Measurements from ENCODE around the gene SPEM3. TPM values are rescaled to one million over a fixed set of nuclear protein-coding genes. Genes with fewer than 3 reads are reported as not detected.
A peak's percentile ranks its signal among the peaks of the same experiment; 100 is the strongest.

SPEM3 gene
- total and polyA plus RNA-seq, 4 donors = not detected

DNA sequence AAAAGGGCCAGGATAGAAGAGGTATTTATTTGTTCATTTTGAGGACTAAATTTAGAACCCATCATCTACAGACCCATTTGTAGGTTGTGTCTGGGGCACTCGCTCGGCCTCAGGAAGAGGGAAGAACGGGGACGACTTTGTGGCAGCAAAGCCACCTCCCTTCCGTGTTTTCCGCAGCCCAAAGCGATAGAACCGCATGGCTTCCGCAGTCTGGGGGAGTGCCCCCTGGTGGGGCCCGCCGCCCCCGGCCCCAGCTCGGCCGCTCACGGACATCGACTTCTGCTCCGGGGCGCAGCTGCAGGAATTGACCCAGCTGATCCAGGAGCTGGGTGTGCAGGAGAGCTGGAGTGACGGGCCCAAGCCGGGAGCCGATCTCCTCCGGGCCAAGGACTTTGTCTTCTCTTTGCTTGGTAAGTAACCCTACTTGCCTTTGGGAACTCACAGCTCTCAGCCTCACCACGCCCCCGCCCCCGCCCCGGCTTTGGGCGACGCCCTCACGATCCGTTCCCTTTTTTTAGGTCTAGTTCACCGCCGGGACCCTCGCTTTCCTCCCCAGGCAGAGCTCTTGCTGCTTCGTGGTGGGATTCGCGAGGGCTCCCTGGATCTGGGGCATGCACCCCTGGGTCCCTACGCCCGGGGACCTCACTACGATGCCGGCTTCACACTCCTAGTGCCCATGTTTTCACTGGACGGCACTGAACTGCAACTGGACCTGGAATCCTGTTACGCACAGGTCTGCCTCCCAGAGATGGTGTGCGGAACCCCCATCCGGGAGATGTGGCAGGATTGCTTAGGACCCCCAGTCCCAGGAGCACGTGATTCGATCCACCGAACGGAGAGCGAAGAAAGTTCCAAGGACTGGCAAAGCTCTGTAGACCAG lies 7.3 kb downstream of the SPEM3 start (continued):
- TF ChIP-seq, protein P1, sequence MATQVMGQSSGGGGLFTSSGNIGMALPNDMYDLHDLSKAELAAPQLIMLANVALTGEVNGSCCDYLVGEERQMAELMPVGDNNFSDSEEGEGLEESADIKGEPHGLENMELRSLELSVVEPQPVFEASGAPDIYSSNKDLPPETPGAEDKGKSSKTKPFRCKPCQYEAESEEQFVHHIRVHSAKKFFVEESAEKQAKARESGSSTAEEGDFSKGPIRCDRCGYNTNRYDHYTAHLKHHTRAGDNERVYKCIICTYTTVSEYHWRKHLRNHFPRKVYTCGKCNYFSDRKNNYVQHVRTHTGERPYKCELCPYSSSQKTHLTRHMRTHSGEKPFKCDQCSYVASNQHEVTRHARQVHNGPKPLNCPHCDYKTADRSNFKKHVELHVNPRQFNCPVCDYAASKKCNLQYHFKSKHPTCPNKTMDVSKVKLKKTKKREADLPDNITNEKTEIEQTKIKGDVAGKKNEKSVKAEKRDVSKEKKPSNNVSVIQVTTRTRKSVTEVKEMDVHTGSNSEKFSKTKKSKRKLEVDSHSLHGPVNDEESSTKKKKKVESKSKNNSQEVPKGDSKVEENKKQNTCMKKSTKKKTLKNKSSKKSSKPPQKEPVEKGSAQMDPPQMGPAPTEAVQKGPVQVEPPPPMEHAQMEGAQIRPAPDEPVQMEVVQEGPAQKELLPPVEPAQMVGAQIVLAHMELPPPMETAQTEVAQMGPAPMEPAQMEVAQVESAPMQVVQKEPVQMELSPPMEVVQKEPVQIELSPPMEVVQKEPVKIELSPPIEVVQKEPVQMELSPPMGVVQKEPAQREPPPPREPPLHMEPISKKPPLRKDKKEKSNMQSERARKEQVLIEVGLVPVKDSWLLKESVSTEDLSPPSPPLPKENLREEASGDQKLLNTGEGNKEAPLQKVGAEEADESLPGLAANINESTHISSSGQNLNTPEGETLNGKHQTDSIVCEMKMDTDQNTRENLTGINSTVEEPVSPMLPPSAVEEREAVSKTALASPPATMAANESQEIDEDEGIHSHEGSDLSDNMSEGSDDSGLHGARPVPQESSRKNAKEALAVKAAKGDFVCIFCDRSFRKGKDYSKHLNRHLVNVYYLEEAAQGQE (IDR thresholded peaks at IDR 0.05) = no peak

DNA sequence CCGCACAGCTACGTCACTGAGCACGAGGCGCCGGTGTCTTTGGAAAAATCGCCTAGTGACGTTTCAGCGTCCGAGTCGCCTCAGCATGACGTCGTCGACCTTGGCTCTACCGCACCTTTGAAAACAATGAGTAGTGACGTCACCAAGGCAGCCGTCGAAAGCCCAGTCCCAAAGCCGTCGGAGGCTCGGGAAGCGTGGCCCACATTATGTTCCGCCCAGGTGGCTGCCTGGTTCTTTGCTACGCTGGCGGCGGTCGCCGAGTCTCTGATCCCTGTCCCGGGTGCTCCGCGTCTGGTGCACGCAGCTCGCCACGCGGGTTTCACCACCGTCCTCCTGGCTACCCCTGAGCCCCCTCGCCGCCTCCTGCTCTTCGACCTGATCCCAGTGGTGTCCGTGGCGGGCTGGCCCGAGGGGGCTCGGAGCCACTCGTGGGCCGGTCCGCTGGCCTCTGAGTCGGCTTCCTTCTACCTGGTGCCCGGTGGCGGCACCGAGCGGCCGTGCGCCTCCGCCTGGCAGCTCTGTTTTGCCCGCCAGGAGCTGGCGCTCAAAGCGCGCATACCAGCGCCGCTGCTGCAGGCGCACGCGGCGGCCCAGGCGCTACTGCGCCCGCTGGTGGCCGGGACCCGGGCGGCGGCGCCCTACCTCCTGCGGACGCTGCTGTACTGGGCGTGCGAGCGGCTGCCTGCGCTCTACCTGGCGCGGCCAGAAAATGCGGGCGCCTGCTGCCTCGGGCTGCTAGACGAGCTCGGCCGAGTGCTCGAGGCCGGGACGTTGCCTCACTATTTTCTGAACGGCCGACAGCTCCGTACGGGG lies 8.1 kb downstream of the SPEM3 start:
- H3K27ac ChIP-seq (ENCODE audit: low read depth in 1 of 2, low read length in 2 of 2) = peak overlapping the region; percentile 52 to 69
- no peaks in the 10 kb centered on the region for H3K9me3 ChIP-seq (ENCODE audit: control insufficient read depth in 4 of 4, low read length in 3 of 4)
- WGBS = 7% methylated on average over 92 of the region's 92 CpGs
- DNase-seq (ENCODE audit: low spot score) = peak; percentile 77
- H3K27me3 ChIP-seq (ENCODE audit: control insufficient read depth in 4 of 4, insufficient read depth in 4 of 4, low read length in 3 of 4) = peaks cover 0 to 3% (median 0%) of the 10 kb centered on the region in 4 donors
- TF ChIP-seq RXRA (IDR thresholded peaks at IDR 0.05) (no peak), SP1 (IDR thresholded peaks at IDR 0.05) (peak; percentile 31), RAD21 (IDR thresholded peaks at IDR 0.05) (peak; percentile 70 to 73), YY1 (IDR thresholded peaks at IDR 0.05) (peak; percentile 18), TAF1 (conservative IDR thresholded peaks at IDR 0.05) (peak; percentile 51), HNF4G (IDR thresholded peaks at IDR 0.05) (no peak), GABPA (IDR thresholded peaks at IDR 0.05 in 1 of 2, conservative IDR thresholded peaks at IDR 0.05 in 1 of 2) (no peak)
- TF ChIP-seq, protein P2, sequence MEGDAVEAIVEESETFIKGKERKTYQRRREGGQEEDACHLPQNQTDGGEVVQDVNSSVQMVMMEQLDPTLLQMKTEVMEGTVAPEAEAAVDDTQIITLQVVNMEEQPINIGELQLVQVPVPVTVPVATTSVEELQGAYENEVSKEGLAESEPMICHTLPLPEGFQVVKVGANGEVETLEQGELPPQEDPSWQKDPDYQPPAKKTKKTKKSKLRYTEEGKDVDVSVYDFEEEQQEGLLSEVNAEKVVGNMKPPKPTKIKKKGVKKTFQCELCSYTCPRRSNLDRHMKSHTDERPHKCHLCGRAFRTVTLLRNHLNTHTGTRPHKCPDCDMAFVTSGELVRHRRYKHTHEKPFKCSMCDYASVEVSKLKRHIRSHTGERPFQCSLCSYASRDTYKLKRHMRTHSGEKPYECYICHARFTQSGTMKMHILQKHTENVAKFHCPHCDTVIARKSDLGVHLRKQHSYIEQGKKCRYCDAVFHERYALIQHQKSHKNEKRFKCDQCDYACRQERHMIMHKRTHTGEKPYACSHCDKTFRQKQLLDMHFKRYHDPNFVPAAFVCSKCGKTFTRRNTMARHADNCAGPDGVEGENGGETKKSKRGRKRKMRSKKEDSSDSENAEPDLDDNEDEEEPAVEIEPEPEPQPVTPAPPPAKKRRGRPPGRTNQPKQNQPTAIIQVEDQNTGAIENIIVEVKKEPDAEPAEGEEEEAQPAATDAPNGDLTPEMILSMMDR (IDR thresholded peaks at IDR 0.05; ENCODE audit: low read depth, low read length, missing input control) = peak; percentile 79
- TF ChIP-seq, protein P1 (IDR thresholded peaks at IDR 0.05) = peak; percentile 29
- H3K9ac ChIP-seq (ENCODE audit: low read depth in 1 of 2, low read length in 2 of 2) = no peak overlapping the region
- H3K4me1 ChIP-seq (ENCODE audit: control insufficient read depth in 4 of 4, insufficient read depth in 4 of 4, low read length in 3 of 4) = peaks cover 20 to 48% (median 39%) of the 10 kb centered on the region in 4 donors
- H3K4me3 ChIP-seq (ENCODE audit: low read depth in 1 of 3, low read length in 3 of 3) = peak overlapping the region in 2 of 3 donors; percentile 52 to 83
- H3K36me3 ChIP-seq (ENCODE audit: control insufficient read depth in 4 of 4, insufficient read depth in 3 of 4, low read depth in 1 of 4, low read length in 3 of 4) = no peaks in the 10 kb centered on the region
